Neural cell (in vitro differentiated cells): Measurements from ENCODE around the gene FASTKD2.

Source experiments
- EP300 ChIP-seq: fragments of 450-650 bp; conservative IDR thresholded peaks from 2 replicates; pipeline ENCODE4 v1.6.1; 2014; ENCODE audit warnings: antibody characterized with exemption, mild to moderate bottlenecking, moderate library complexity; ENCODE audit not compliant: poor library complexity, severe bottlenecking
- EZH2 ChIP-seq: fragments of 200-600, 300-800 bp; shearing (Covaris generic), sonication (generic); IDR thresholded peaks from 2 replicates; pipeline ENCODE4 v1.6.1; 2014; ENCODE audit warnings: antibody characterized with exemption, low read length, borderline replicate concordance, mild to moderate bottlenecking; ENCODE audit not compliant: insufficient read depth, poor library complexity, severe bottlenecking
- MXI1 ChIP-seq: fragments of 450-650 bp; conservative IDR thresholded peaks from 2 replicates; pipeline ENCODE4 v1.6.1; 2014; ENCODE audit warnings: antibody characterized with exemption, mild to moderate bottlenecking; ENCODE audit not compliant: poor library complexity, severe bottlenecking
- POLR2AphosphoS5 ChIP-seq: IDR thresholded peaks from 2 replicates; pipeline ENCODE4 v1.6.1; 2012
- SMC3 ChIP-seq: fragments of 450-650 bp; conservative IDR thresholded peaks from 2 replicates; pipeline ENCODE4 v1.6.1; 2014; ENCODE audit warnings: antibody characterized with exemption, mild to moderate bottlenecking, moderate library complexity; ENCODE audit not compliant: poor library complexity
- TAF1 ChIP-seq: IDR thresholded peaks from 2 replicates; pipeline ENCODE4 v1.6.1; 2012; ENCODE audit warnings: low read depth
- TF ChIP-seq, protein P1 (sequence below): fragments of 450-650 bp; IDR thresholded peaks from 2 replicates; pipeline ENCODE4 v1.5.1; 2014; ENCODE audit warnings: antibody characterized with exemption, mild to moderate bottlenecking, moderate library complexity; ENCODE audit not compliant: poor library complexity, severe bottlenecking
- TF ChIP-seq, protein P2 (sequence below): IDR thresholded peaks from 2 replicates; pipeline ENCODE4 v1.6.1; 2012; ENCODE audit warnings: borderline replicate concordance

DNA sequence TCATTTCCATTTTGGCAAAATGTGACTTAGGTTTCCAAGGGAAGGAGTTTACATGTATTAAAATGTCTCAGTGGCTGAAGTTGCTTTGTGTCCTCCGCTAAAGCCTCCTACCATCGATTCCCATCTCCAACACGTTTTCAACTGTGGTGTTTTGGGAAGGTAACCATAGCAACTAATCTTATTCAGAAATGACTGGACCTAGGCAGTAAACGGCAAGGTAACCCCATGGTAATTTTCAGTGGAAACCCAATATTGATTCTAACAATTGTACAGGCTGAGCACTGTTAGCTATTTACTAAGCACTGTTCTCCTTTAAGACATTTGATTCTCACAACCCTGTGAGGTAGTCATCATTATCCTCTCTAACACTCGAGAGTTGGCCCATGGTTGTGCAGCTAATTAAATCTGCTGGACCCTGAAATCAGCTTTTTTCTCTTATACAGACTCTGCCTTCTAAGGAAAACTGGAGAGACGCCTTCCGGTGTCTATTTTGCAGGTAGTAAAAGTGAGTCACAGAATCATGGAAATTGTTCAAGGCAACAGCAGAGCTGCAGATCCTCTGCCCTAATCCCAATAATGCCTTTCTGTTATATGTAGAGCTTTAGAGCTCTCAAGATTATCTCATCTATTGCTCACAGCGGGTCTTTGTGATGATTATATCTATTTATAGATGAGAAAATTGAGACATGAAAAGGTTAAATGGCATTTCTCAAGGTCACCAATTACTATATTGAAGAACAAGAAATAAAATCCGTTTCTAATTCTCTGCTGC lies 36.2 kb downstream of the FASTKD2 start:
- TF ChIP-seq, protein P1, sequence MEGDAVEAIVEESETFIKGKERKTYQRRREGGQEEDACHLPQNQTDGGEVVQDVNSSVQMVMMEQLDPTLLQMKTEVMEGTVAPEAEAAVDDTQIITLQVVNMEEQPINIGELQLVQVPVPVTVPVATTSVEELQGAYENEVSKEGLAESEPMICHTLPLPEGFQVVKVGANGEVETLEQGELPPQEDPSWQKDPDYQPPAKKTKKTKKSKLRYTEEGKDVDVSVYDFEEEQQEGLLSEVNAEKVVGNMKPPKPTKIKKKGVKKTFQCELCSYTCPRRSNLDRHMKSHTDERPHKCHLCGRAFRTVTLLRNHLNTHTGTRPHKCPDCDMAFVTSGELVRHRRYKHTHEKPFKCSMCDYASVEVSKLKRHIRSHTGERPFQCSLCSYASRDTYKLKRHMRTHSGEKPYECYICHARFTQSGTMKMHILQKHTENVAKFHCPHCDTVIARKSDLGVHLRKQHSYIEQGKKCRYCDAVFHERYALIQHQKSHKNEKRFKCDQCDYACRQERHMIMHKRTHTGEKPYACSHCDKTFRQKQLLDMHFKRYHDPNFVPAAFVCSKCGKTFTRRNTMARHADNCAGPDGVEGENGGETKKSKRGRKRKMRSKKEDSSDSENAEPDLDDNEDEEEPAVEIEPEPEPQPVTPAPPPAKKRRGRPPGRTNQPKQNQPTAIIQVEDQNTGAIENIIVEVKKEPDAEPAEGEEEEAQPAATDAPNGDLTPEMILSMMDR = no peak
- TF ChIP-seq POLR2AphosphoS5 (no peak), EP300 (no peak), TAF1 (no peak), SMC3 (no peak), EZH2 (no peak), MXI1 (no peak)
- TF ChIP-seq, protein P2, sequence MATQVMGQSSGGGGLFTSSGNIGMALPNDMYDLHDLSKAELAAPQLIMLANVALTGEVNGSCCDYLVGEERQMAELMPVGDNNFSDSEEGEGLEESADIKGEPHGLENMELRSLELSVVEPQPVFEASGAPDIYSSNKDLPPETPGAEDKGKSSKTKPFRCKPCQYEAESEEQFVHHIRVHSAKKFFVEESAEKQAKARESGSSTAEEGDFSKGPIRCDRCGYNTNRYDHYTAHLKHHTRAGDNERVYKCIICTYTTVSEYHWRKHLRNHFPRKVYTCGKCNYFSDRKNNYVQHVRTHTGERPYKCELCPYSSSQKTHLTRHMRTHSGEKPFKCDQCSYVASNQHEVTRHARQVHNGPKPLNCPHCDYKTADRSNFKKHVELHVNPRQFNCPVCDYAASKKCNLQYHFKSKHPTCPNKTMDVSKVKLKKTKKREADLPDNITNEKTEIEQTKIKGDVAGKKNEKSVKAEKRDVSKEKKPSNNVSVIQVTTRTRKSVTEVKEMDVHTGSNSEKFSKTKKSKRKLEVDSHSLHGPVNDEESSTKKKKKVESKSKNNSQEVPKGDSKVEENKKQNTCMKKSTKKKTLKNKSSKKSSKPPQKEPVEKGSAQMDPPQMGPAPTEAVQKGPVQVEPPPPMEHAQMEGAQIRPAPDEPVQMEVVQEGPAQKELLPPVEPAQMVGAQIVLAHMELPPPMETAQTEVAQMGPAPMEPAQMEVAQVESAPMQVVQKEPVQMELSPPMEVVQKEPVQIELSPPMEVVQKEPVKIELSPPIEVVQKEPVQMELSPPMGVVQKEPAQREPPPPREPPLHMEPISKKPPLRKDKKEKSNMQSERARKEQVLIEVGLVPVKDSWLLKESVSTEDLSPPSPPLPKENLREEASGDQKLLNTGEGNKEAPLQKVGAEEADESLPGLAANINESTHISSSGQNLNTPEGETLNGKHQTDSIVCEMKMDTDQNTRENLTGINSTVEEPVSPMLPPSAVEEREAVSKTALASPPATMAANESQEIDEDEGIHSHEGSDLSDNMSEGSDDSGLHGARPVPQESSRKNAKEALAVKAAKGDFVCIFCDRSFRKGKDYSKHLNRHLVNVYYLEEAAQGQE = no peak
